ENCODE data around the gene ZNF33A.
A peak's percentile ranks its signal among the peaks of the same experiment; 100 is the strongest.
"Not testable (repeated sequence)": the region's sequence is repeated elsewhere in the genome, so short reads cannot be mapped to it uniquely, and the experiment has no call there.

ZNF33A gene

DNA sequence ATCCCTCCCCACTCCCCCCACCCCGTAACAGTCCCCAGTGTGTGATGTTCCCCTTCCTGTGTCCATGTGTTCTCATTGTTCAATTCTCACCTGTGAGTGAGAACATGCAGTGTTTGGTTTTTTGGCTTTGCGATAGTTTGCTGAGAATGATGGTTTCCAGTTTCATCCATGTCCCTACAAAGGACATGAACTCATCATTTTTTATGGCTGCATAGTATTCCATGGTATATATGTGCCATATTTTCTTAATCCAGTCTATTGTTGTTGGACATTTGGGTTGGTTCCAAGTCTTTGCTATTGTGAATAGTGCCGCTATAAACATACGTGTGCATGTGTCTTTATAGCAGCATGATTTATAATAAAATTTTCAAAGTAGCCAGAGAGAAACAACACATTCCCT lies 8.6 kb downstream of the ZNF33A start:
- not testable (repeated sequence) for H3K4me3 Mint-ChIP-seq; H3K9me3 Mint-ChIP-seq (ENCODE audit: low read depth); H3K27ac Mint-ChIP-seq; H3K27me3 Mint-ChIP-seq
- H3K36me3 Mint-ChIP-seq = peaks cover 46% of the 10 kb centered on the region
- H3K4me1 Mint-ChIP-seq (ENCODE audit: low read depth) = peaks cover 30% of the 10 kb centered on the region

DNA sequence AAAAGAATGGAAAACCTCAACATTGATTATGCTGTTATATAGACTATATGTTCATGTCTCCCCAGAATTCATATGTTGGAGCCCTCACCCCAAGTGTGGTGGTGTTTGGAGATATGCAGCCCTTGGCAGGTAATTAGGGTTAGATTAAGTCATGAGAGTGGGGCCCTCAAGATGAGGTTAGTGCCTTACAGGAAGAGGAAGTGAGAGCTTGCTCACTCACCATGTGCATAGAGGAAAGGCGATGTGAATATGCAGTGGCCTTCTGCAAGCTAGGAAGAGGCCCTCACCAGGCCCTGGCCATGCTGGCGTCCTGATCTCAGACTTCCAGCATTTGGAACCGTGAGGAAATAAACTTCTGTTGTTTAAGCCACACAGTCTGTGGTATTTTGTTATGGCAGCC lies 14.8 kb downstream of the ZNF33A start:
- H3K27ac Mint-ChIP-seq = peak overlapping the region; percentile 70
- H3K36me3 Mint-ChIP-seq = peaks cover 46% of the 10 kb centered on the region
- H3K27me3 Mint-ChIP-seq = no peaks in the 10 kb centered on the region
- no peak overlapping the region for H3K4me3 Mint-ChIP-seq
- H3K4me1 Mint-ChIP-seq (ENCODE audit: low read depth) = peaks cover 26% of the 10 kb centered on the region
- H3K9me3 Mint-ChIP-seq (ENCODE audit: low read depth) = peaks cover 3% of the 10 kb centered on the region

DNA sequence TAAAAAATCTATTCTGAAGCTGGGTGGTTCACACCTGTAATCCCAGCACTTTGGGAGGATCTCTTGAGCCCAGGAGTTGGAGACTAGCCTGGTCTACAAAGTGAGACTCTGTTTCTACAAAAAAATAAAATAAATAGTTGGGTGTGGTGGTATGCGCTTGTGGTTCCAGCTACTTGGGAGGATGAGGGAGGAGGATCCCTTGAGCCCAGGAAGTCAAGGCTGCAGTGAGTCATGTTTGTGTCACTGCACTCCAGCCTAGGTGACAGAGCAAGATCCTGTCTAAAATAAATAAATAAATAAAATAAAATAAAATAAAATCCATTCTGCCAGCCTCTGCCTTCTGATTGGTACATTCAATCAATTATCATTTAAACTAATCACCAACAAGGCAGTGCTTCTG lies 17.5 kb downstream of the ZNF33A start:
- no peaks in the 10 kb centered on the region for H3K27me3 Mint-ChIP-seq
- peaks cover 3% of the 10 kb centered on the region for H3K9me3 Mint-ChIP-seq (ENCODE audit: low read depth)
- peaks cover 42% of the 10 kb centered on the region for H3K36me3 Mint-ChIP-seq
- no peak overlapping the region for H3K27ac Mint-ChIP-seq
- H3K4me3 Mint-ChIP-seq = no peak overlapping the region
- H3K4me1 Mint-ChIP-seq (ENCODE audit: low read depth) = peaks cover 26% of the 10 kb centered on the region

DNA sequence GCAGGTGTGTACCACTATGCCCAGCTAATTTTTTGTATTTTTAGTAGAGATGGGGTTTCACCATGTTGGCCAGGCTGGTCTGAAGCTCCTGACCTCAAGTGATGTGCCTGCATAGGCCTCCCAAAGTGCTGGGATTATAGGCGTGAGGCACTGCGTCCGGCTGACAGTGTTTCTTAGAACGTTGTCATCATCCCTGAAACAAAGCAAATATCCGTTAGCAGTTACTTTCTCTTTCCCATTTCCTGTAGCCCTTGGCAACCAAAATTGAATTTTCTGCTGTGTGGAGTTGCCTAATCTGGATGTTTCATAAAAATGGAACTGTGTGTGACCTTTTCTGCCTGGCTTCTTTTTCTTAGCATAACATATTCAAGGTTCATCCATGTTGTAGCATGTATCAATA lies 22.4 kb downstream of the ZNF33A start:
- peaks cover 52% of the 10 kb centered on the region for H3K36me3 Mint-ChIP-seq
- H3K27me3 Mint-ChIP-seq = no peaks in the 10 kb centered on the region
- H3K4me3 Mint-ChIP-seq = no peak overlapping the region
- peaks cover 3% of the 10 kb centered on the region for H3K9me3 Mint-ChIP-seq (ENCODE audit: low read depth)
- no peak overlapping the region for H3K27ac Mint-ChIP-seq
- H3K4me1 Mint-ChIP-seq (ENCODE audit: low read depth) = peaks cover 14% of the 10 kb centered on the region

DNA sequence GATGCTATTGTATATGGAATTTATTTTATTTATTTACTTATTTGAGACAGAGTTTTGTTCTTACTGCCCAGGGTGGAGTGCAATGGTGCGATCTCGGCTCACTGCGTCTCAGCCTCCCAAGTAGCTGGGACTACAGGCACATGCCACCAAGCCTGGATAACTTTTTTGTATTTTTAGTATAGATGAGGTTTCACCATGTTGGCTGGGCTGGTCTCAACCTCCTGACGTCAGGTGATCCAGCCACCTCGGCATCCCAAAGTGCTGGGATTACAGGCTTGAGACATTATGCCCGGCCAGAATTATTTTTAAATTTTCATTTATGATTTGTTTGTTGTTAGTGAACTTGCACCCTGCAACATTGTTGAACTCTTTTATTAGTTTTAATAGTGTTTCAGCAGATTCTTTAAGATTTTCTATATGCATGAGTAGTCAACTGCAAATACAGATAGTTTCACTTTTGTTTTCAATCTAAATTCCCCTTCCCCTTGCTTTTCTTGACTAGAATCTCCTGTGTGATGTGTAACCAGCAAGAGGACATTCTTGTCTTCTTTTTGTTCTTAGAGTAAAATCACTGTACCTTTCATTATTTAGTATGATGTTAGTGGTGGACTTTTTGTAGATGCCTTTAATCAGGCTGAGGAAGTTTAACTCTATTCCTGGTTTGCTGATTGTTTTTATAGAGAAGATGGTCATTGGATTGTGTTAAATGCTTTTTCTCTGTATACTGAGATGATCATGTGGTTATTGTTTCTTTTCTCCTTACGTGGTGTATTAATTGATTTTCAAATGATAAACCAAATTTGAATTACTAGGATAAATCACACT lies 27.8 kb downstream of the ZNF33A start:
- Mint-ChIP-seq H3K36me3 (peaks cover 58% of the 10 kb centered on the region), H3K4me3 (peak overlapping the region; percentile 78), H3K9me3 (ENCODE audit: low read depth) (peaks cover 16% of the 10 kb centered on the region)

DNA sequence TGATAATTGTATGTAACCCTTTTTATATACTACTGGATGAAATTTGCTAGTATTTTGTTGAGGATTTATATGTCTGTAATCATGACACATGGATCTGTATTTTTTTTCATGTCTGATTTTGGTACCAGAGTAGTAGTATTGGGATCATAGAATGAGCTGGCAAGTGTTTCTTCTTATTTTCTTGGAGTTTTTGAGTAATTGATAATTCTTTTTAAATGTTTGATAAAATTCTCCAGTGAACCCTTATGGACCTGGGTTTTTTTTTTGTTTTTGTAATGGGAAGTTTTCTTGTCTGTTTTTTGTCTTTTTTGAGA lies 28.4 kb downstream of the ZNF33A start:
- peak overlapping the region; percentile 95 for H3K27ac Mint-ChIP-seq
- peaks cover 43% of the 10 kb centered on the region for H3K4me1 Mint-ChIP-seq (ENCODE audit: low read depth)
- peak overlapping the region; percentile 78 for H3K4me3 Mint-ChIP-seq
- H3K9me3 Mint-ChIP-seq (ENCODE audit: low read depth) = peaks cover 16% of the 10 kb centered on the region
- H3K36me3 Mint-ChIP-seq = peaks cover 62% of the 10 kb centered on the region
- no peaks in the 10 kb centered on the region for H3K27me3 Mint-ChIP-seq

More for the DNA sequence above, 27.8 kb downstream of the ZNF33A start:
- Mint-ChIP-seq H3K27ac (peak overlapping the region; percentile 95), H3K27me3 (no peaks in the 10 kb centered on the region), H3K4me1 (ENCODE audit: low read depth) (peaks cover 38% of the 10 kb centered on the region)

DNA sequence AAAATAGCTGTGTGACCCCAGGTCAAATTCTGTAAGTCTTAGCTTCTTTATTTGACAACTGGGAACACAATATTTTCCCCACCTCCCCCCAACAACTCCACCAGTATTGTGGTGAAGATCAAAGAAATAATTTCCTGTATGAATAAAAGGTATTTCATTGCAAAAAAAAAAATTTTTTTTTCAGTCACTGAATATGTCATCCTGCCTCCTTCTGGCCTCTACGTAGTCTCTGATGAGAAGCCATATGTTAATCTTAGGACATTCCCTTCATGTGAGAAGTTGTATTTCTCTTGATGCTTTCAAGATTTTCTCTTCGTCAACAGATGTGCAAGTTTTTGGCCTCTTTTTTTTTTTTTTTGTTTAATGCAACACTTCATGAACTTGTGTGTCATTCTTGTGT lies 33.0 kb downstream of the ZNF33A start:
- Mint-ChIP-seq H3K36me3 (peaks cover 60% of the 10 kb centered on the region), H3K4me3 (peak overlapping the region; percentile 30), H3K27me3 (no peaks in the 10 kb centered on the region), H3K27ac (peak overlapping the region; percentile 61), H3K9me3 (ENCODE audit: low read depth) (peaks cover 21% of the 10 kb centered on the region), H3K4me1 (ENCODE audit: low read depth) (peaks cover 45% of the 10 kb centered on the region)

DNA sequence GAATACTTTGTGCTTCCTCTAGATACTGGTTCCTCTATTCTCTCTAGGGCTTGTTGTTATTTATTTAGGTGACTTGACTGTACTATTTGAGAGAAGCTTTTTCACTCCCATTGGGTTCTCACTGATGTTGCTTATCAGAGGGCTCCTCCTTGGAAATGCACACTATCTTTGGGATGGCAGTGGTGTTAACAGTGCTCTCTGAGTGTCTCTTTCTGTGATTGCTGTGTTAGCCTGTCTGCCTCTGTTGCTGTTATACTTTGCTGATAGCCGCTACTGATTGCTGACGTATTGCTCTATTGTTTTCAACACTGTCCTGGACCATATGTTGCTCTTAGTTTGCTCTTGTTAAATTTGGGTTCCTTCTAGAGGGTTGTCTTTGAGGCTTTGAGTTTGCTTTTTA lies 34.7 kb downstream of the ZNF33A start:
- Mint-ChIP-seq H3K27ac (no peak overlapping the region), H3K4me3 (peak overlapping the region; percentile 18), H3K27me3 (no peaks in the 10 kb centered on the region), H3K36me3 (peaks cover 58% of the 10 kb centered on the region), H3K9me3 (ENCODE audit: low read depth) (peaks cover 24% of the 10 kb centered on the region), H3K4me1 (ENCODE audit: low read depth) (peaks cover 31% of the 10 kb centered on the region)

DNA sequence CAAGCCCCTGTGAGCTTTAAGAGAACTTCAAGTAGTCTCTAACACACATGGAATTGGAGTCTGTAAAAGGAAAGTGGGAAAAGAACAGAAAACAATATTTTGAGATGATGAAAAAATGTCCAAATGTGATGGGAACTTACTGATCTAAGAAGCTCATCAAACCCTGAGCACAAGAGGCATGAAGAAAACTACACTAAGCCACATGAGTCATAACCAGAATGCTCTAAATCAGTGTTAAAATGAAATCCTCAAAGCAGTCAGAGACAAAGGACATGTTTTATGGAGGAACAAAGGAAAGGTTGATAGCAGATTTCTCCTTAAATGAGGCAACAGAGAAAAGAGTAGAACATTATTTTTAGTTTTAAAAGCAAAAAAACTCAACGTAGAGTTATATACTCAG lies 37.2 kb downstream of the ZNF33A start:
- Mint-ChIP-seq H3K9me3 (ENCODE audit: low read depth) (peaks cover 25% of the 10 kb centered on the region), H3K4me3 (no peak overlapping the region), H3K27me3 (no peaks in the 10 kb centered on the region), H3K36me3 (peaks cover 54% of the 10 kb centered on the region), H3K27ac (no peak overlapping the region), H3K4me1 (ENCODE audit: low read depth) (peaks cover 20% of the 10 kb centered on the region)

DNA sequence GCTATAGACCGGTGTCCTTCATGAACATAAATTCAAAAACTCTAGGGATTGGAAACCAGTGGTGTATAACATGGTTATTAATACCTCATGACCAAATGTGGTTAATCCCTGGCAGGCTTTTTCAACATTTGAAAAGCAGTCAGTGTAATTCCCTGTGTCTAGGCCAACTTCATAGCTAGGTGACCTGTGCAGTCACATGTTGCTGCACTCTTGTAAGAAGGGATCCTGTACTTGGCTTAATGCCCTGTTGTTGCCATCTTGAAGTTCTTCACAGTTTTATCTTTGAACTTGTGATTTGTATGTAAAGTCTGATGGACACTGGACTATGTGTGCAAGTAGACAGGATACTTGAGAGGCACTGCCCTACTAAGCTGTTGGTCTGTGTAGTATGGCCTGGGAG lies 39.7 kb downstream of the ZNF33A start:
- Mint-ChIP-seq H3K4me1 (ENCODE audit: low read depth) (peaks cover 2% of the 10 kb centered on the region), H3K27me3 (no peaks in the 10 kb centered on the region), H3K9me3 (ENCODE audit: low read depth) (peaks cover 42% of the 10 kb centered on the region), H3K36me3 (peaks cover 64% of the 10 kb centered on the region), H3K4me3 (no peak overlapping the region), H3K27ac (no peak overlapping the region)

DNA sequence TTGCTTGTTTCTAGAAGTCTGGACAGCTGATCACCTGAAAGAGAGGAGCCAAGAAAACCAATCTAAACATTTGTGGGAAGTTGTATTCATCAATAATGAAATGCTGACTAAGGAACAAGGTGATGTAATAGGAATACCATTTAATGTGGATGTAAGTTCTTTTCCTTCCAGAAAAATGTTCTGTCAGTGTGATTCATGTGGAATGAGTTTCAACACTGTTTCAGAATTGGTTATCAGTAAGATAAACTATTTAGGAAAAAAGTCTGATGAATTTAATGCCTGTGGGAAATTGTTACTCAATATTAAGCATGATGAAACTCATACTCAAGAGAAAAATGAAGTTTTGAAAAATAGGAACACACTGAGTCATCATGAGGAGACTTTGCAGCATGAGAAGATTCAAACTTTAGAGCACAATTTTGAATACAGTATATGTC lies 43.9 kb downstream of the ZNF33A start:
- Mint-ChIP-seq H3K27ac (no peak overlapping the region), H3K27me3 (no peaks in the 10 kb centered on the region), H3K36me3 (peaks cover 72% of the 10 kb centered on the region), H3K4me1 (ENCODE audit: low read depth) (no peaks in the 10 kb centered on the region), H3K4me3 (no peak overlapping the region), H3K9me3 (ENCODE audit: low read depth) (peaks cover 46% of the 10 kb centered on the region)

DNA sequence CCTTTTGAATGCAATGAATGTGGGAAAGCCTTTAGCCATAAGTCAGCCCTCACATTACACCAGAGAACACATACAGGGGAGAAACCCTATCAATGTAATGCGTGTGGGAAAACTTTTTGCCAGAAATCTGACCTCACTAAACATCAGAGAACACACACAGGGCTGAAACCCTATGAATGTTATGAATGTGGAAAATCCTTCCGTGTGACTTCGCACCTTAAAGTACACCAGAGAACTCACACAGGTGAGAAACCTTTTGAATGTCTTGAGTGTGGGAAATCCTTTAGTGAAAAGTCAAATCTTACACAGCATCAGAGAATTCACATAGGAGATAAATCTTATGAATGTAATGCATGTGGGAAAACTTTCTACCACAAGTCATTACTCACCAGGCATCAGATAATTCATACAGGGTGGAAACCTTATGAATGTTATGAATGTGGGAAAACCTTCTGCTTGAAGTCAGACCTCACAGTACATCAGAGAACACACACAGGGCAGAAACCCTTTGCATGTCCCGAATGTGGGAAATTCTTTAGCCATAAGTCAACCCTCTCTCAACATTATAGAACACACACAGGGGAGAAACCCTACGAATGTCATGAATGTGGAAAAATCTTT lies 44.9 kb downstream of the ZNF33A start:
- Mint-ChIP-seq H3K36me3 (peaks cover 76% of the 10 kb centered on the region), H3K9me3 (ENCODE audit: low read depth) (peaks cover 45% of the 10 kb centered on the region)
- H3K27me3 Mint-ChIP-seq = not testable (repeated sequence)

DNA sequence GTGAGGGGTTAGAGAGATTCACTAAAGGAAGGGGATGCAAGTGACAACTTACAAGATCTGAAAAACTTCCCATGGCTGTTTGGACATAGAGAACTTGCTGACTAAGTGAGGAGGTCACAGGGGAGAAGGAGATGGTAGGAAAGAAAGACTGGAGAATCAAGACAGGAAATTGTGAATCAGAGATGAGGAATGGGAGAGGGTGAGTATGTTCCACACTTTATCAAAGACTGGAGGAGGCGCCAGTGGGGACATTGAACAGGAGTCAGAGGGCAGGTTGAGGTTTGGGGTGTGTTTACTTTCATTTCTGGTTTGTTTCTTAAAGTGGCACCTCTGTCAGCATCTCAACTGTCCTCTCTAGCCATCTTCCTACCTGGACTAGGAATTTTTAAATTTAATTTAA lies 59.2 kb downstream of the ZNF33A start:
- H3K4me1 Mint-ChIP-seq (ENCODE audit: low read depth); H3K27me3 Mint-ChIP-seq; H3K27ac Mint-ChIP-seq; H3K4me3 Mint-ChIP-seq; H3K36me3 Mint-ChIP-seq; H3K9me3 Mint-ChIP-seq (ENCODE audit: low read depth): not testable (repeated sequence)

More for the DNA sequence above, 44.9 kb downstream of the ZNF33A start:
- not testable (repeated sequence) for H3K27ac Mint-ChIP-seq; H3K4me3 Mint-ChIP-seq; H3K4me1 Mint-ChIP-seq (ENCODE audit: low read depth)

DNA sequence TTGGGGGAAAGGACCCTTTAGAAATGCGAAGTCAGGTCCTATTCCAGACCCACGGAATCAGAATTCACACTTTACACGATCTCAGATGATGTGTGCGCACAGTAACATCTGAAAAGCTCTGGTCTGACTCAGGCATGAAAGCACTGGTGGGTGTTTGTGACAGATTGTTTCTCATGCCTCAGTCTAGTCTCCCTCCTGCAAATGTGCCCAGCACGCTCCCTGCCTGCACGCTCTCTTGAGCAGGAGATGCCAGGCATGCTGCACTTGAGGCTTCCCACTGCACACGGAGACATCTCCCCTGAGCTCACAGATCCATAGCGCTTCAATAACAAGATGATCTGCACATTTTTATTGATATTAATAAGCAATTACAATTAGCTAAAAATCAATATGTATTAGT lies 60.0 kb downstream of the ZNF33A start:
- H3K9me3 Mint-ChIP-seq (ENCODE audit: low read depth) = peaks cover 8% of the 10 kb centered on the region
- H3K36me3 Mint-ChIP-seq = no peaks in the 10 kb centered on the region
- no peak overlapping the region for H3K27ac Mint-ChIP-seq
- peaks cover 4% of the 10 kb centered on the region for H3K4me1 Mint-ChIP-seq (ENCODE audit: low read depth)
- no peak overlapping the region for H3K4me3 Mint-ChIP-seq
- peaks cover 2% of the 10 kb centered on the region for H3K27me3 Mint-ChIP-seq

DNA sequence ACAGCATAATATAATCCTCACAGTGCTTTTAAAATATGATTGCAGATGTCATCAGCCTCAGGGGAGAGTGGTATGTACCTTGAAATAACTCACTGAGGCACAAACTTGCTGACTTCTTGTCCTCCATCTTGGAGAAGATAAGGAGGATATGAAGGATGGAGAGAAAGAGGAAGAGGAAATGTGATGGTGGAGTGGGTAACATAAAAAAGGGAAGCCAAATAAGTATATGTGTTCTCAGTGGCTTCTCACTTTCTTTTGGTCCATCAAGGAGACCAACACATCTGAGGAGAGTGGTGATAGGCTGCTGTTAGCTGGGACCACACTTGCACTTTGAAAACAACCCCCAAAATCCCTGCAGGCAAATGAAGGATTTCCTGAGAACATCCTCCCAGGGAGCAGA lies 62.1 kb downstream of the ZNF33A start:
- Mint-ChIP-seq H3K27ac (no peak overlapping the region), H3K36me3 (no peaks in the 10 kb centered on the region), H3K9me3 (ENCODE audit: low read depth) (peaks cover 4% of the 10 kb centered on the region), H3K27me3 (peaks cover 2% of the 10 kb centered on the region), H3K4me1 (ENCODE audit: low read depth) (peaks cover 4% of the 10 kb centered on the region), H3K4me3 (no peak overlapping the region)

DNA sequence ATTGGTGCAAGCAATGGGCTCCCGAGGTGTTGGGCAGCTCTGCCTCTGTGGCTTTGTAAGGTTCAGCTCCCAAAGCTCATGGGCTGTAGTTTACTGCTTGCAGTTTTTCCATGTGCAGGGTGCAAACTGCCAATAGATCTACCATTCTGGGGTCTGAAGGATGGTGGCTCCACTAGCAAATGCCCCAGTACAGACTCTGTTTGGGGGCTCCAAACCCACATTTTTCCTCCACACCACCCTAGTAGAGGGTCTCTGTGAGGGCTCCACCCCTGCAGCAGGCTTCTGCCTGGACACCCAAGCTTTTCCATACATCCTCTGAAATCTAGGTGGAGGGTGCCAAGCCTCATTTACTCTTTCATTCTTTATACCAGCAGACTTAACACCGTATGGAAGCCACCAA lies 66.2 kb downstream of the ZNF33A start:
- Mint-ChIP-seq H3K36me3 (peaks cover 3% of the 10 kb centered on the region), H3K9me3 (ENCODE audit: low read depth) (peaks cover 9% of the 10 kb centered on the region), H3K4me3 (no peak overlapping the region)

More for the DNA sequence above, 66.2 kb downstream of the ZNF33A start:
- Mint-ChIP-seq H3K4me1 (ENCODE audit: low read depth) (no peaks in the 10 kb centered on the region), H3K27ac (no peak overlapping the region), H3K27me3 (peaks cover 4% of the 10 kb centered on the region)
